ENCODE results near the gene WWOX.

WWOX gene

DNA sequence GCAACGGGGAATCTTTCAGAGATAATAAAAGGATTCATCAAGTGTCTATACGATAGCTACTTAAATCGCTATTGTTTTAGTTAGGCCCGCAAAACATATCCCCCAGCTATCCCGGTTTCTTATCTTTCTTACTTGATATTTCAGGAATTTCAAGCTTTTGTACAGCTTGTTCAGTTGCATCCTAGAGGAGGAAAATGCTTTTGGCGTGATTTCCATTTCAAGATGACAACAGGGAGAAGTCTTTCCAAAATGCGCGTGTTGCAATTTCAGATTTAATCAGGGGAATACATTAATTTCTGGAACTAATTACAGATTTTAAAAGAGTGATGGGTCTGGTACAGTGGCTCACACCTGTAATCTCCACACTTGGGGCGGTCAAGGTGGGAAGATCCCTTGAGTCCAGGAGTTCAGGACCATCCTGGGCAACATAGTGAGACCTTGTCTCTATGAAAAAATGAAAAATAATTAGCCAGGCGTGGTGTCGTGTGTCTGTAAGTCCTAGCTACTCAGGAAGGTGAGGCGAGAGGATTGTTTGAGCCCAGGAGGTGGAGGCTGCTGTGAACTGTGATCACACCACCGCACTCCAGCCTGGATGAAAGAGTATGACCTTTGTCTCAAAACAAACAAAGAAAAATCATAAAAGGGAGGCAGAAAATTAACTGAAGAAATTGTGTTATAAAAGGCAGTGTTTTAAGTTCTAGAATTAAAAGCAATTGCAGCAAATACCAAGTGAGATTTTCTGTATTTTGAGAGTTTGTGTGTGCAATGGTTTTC is 954.9 kb downstream of the WWOX start:
- FAIRE-seq = no peak
- no peak for DNase-seq (ENCODE audit: insufficient read length, low spot score)
- TF ChIP-seq, protein P1, sequence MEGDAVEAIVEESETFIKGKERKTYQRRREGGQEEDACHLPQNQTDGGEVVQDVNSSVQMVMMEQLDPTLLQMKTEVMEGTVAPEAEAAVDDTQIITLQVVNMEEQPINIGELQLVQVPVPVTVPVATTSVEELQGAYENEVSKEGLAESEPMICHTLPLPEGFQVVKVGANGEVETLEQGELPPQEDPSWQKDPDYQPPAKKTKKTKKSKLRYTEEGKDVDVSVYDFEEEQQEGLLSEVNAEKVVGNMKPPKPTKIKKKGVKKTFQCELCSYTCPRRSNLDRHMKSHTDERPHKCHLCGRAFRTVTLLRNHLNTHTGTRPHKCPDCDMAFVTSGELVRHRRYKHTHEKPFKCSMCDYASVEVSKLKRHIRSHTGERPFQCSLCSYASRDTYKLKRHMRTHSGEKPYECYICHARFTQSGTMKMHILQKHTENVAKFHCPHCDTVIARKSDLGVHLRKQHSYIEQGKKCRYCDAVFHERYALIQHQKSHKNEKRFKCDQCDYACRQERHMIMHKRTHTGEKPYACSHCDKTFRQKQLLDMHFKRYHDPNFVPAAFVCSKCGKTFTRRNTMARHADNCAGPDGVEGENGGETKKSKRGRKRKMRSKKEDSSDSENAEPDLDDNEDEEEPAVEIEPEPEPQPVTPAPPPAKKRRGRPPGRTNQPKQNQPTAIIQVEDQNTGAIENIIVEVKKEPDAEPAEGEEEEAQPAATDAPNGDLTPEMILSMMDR (IDR thresholded peaks at IDR 0.05; ENCODE audit: insufficient read depth, missing control alignments) = no peak

DNA sequence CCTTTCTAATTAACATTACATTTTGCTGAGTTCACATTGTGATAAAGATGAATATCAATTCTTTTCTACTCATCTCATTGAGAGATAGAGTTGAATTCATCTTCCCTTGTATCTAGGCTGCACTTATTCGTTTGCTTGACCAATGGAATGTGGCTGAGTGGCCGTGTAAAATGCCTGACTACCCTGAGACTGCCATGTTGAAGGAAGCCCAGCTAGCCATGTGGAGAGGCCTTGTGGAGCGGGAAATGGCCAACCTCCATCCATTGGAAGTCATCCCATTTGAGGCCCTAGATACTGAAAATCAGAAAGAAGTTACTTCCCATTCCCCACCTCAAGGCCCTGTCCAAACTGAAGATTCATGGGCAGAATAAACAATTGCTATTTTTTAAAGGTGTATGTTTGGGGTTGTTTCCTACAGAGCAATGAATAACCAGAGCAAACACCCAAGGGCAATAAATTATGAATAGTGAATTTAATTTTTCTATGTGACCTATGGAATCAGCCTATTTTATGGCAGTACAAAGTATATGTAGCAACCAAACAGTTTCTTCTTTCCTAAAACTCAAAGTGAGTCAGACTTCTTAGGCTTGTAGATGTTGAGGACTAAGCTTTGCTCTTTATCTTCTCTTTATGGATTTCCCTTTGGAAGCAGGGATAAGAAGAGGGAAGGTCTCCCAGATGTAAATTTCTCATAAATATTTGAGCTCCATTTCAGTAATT is 956.0 kb downstream of the WWOX start:
- TF ChIP-seq, protein P1 (IDR thresholded peaks at IDR 0.05; ENCODE audit: insufficient read depth, missing control alignments) = no peak
- FAIRE-seq = no peak
- DNase-seq (ENCODE audit: insufficient read length, low spot score) = no peak

DNA sequence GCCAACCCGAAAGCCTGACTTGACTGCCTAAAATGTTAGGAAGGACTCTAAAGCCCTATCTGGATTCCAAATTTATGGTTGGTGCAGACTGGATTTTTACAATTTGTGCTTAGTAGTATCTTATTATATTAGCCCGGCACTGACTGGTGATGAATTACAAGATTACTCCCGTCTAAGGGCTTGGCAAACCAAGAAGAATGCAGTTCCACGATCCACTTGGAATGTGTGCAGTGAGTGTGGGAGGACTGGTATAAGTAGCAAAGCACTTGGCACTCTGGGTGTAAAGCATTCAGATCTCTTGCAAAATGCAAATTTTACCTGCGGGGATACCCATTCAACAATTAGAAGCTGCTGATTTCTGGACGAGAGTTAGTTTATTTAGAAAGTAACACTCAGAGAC is 961.7 kb downstream of the WWOX start:
- no peak for DNase-seq (ENCODE audit: insufficient read length, low spot score)
- TF ChIP-seq, protein P1 (IDR thresholded peaks at IDR 0.05; ENCODE audit: insufficient read depth, missing control alignments) = no peak
- no peak for FAIRE-seq

DNA sequence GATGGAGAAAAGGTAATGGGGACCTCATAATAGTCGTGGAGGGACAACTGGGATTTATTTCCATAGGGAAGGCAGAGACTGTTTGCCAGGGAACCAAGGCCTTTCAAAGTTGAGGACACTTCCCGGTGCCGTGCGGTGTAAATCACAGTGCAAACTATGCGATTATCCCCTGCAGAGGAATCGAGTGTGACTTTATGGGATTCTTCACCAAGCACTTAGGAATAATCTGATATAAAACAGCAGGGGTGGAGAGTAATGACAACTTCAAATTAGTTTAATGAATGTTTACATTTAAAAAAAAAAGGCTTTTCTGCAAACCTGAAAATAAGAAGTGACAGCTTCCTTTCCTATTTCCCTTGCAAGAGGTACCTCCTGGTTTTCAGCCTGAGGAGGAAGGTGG is 962.9 kb downstream of the WWOX start:
- FAIRE-seq (no peak), DNase-seq (ENCODE audit: insufficient read length, low spot score) (no peak)
- TF ChIP-seq, protein P1 (IDR thresholded peaks at IDR 0.05; ENCODE audit: insufficient read depth, missing control alignments) = no peak

DNA sequence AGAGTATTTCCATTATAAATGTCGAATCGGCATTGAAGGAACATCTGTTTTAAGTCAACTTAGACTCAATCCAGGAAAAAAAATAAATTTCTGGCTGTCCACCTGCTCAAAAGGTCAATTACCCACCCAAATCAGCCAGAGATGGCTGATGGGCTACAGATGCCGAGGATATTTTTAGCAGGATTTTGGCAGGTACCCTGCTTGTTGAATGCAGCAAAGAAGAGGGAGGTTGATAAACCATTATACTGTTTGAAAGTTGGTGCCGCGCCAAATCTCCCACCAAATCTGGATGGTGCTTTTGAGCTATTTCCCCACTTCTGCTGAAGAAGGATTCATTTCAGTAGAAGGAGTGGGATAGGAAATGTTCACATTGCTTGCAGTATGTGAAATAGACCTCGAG is 963.4 kb downstream of the WWOX start:
- TF ChIP-seq, protein P1 (IDR thresholded peaks at IDR 0.05; ENCODE audit: insufficient read depth, missing control alignments) = no peak
- DNase-seq (ENCODE audit: insufficient read length, low spot score) = no peak
- FAIRE-seq = no peak

DNA sequence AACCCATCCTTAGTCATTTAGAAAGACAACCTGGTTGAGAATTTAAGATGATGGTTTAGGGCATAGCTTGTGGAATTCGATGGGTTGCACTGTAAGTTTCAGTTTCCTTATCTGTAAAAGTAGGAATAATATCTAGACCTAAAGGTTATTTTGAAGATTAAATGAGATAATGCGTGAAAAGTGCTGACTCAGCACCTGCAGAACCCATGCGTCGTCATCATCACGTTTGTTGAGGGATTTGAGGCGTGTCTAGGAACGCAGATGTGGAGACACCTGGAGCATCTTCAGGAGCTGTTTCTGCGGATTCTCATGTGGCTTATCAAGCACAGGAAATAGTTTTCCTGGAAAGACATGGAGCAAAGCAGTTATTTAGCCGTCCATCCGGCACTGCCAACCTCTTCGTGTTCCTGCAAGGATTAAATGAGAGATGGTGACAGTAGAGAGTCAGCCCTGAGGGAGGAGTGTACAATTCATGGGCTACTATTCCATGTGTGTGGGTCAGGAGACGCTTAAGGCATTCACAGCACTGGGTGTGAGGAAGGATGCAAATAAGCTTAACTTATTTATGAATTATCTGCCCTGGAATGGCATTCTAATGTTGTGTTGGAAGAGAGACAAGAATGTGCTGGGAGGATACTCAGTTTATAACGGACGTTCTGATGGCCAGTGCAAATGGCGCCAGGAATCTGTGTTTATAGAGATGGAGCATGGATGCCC is 965.0 kb downstream of the WWOX start:
- FAIRE-seq = no peak
- DNase-seq (ENCODE audit: insufficient read length, low spot score) = no peak
- TF ChIP-seq, protein P1 (IDR thresholded peaks at IDR 0.05; ENCODE audit: insufficient read depth, missing control alignments) = no peak
